HG03025 (cell line): ENCODE data around the gene DGKB.

Source experiments
- ATAC-seq: cut with Tn5 transposase; IDR thresholded peaks from one replicate; pipeline ENCODE4 v1.9.1; 2021; ENCODE audit warnings: mild to moderate bottlenecking, moderate library complexity; ENCODE audit not compliant: unreplicated experiment, low FRiP score

The DGKB gene

GRCh38 chr7:14691597-14692203 is 210.9 kb downstream of the DGKB start:
- no peak for ATAC-seq

GRCh38 chr7:14691034-14691433 is 211.5 kb downstream of the DGKB start:
- no peak for ATAC-seq

- no peak for ATAC-seq
These were observed 212.1 kb downstream of the DGKB start for GRCh38 chr7:14690486-14690885.

GRCh38 chr7:14690075-14690474 is 212.5 kb downstream of the DGKB start:
- ATAC-seq, result no peak

- ATAC-seq, result no peak
These were observed 214.3 kb downstream of the DGKB start for GRCh38 chr7:14688208-14688607.

GRCh38 chr7:14687777-14688176 is 214.8 kb downstream of the DGKB start:
- no peak for ATAC-seq

GRCh38 chr7:14687241-14687640 is 215.3 kb downstream of the DGKB start:
- ATAC-seq, result no peak

- no peak for ATAC-seq
These were observed 217.4 kb downstream of the DGKB start for GRCh38 chr7:14685167-14685566.

GRCh38 chr7:14682910-14683465 is 219.6 kb downstream of the DGKB start:
- no peak for ATAC-seq

GRCh38 chr7:14676896-14677295 is 225.7 kb downstream of the DGKB start:
- no peak for ATAC-seq

GRCh38 chr7:14673202-14673601 is 229.3 kb downstream of the DGKB start:
- ATAC-seq, result no peak

- ATAC-seq, result no peak
These were observed 235.6 kb downstream of the DGKB start for GRCh38 chr7:14666913-14667312.

- no peak for ATAC-seq
These were observed 236.2 kb downstream of the DGKB start for GRCh38 chr7:14666304-14666703.

- no peak for ATAC-seq
These were observed 262.8 kb downstream of the DGKB start for GRCh38 chr7:14639801-14640200.

GRCh38 chr7:14639329-14639728 is 263.2 kb downstream of the DGKB start:
- no peak for ATAC-seq

- ATAC-seq, result no peak
These were observed 264.6 kb downstream of the DGKB start for GRCh38 chr7:14637968-14638367.

- ATAC-seq, result no peak
These were observed 266.6 kb downstream of the DGKB start for GRCh38 chr7:14635955-14636354.

GRCh38 chr7:14630048-14630447 is 272.5 kb downstream of the DGKB start:
- peak; percentile 72 for ATAC-seq

- ATAC-seq, result no peak
These were observed 274.0 kb downstream of the DGKB start for GRCh38 chr7:14628516-14628915.

GRCh38 chr7:14626076-14626475 is 276.5 kb downstream of the DGKB start:
- ATAC-seq, result no peak

GRCh38 chr7:14622559-14622958 is 280.0 kb downstream of the DGKB start:
- ATAC-seq, result no peak

GRCh38 chr7:14606101-14606500 is 296.4 kb downstream of the DGKB start:
- no peak for ATAC-seq

GRCh38 chr7:14604606-14605005 is 297.9 kb downstream of the DGKB start:
- ATAC-seq, result no peak
